DND-41 (cell line): ENCODE data around the gene SLC6A9.

Source experiments
- EZH2 ChIP-seq: IDR thresholded peaks from 3 replicates; pipeline ENCODE4 v1.6.1; 2012; ENCODE audit warnings: borderline replicate concordance, low read depth, mild to moderate bottlenecking, moderate library complexity, low read length, inconsistent platforms; ENCODE audit not compliant: severe bottlenecking
- TF ChIP-seq, protein P1 (sequence below): IDR thresholded peaks from 2 replicates; pipeline ENCODE4 v1.5.1; 2012; ENCODE audit warnings: borderline replicate concordance, low read length, moderate library complexity, mild to moderate bottlenecking; ENCODE audit not compliant: poor library complexity, severe bottlenecking; ENCODE audit errors: extremely low read depth

DNA sequence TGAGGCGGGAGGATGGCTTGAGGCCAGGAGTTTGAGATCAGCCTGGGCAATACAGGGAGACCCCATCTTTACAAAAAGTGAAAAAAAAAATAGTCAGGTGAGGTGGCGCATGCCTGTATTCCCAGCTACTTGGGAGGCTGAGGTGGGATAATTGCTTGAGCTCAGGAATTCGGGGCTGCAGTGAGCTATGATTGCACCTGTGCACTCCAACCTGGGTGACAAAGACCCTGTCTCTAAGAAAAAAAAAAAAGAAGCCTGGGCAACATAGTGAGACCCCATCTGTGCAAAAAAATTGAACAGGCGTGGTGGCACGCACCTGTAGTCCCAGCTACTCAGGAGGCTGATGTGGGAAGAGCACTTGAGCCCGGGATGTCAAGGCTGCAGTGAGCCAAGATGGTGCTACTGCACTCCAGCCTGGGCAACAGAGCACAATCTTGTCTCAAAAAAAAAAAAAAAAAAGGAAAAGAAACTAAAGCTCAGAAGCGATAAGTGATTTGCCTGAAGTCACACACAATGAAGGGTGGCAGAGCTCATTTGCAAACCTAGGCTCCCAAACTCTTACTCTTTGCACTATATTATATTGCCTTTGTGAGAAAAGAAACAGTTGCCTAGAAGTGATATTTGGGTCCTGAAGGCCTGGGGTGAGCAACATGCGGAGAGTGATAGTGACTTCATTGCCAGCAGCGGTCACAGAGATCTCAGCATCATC lies 37.9 kb downstream of the SLC6A9 start:
- TF ChIP-seq, protein P1, sequence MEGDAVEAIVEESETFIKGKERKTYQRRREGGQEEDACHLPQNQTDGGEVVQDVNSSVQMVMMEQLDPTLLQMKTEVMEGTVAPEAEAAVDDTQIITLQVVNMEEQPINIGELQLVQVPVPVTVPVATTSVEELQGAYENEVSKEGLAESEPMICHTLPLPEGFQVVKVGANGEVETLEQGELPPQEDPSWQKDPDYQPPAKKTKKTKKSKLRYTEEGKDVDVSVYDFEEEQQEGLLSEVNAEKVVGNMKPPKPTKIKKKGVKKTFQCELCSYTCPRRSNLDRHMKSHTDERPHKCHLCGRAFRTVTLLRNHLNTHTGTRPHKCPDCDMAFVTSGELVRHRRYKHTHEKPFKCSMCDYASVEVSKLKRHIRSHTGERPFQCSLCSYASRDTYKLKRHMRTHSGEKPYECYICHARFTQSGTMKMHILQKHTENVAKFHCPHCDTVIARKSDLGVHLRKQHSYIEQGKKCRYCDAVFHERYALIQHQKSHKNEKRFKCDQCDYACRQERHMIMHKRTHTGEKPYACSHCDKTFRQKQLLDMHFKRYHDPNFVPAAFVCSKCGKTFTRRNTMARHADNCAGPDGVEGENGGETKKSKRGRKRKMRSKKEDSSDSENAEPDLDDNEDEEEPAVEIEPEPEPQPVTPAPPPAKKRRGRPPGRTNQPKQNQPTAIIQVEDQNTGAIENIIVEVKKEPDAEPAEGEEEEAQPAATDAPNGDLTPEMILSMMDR: no peak
- no peak for TF ChIP-seq EZH2
